Activated CD4-positive, alpha-beta T cell treated with anti-CD3 and anti-CD28 coated beads for 4 hours (primary cell): Measurements from ENCODE around the gene CHST1.

Source experiments
- DNase-seq, 2 donors: peaks; one replicate each; pipeline ENCODE4 v3.0.0-alpha.2; 2020

Gene CHST1

GRCh38 chr11:45673441-45673840 is 8.0 kb upstream of the CHST1 start:
- no peak for DNase-seq

GRCh38 chr11:45672593-45672992 is 7.2 kb upstream of the CHST1 start:
- no peak for DNase-seq

DNA sequence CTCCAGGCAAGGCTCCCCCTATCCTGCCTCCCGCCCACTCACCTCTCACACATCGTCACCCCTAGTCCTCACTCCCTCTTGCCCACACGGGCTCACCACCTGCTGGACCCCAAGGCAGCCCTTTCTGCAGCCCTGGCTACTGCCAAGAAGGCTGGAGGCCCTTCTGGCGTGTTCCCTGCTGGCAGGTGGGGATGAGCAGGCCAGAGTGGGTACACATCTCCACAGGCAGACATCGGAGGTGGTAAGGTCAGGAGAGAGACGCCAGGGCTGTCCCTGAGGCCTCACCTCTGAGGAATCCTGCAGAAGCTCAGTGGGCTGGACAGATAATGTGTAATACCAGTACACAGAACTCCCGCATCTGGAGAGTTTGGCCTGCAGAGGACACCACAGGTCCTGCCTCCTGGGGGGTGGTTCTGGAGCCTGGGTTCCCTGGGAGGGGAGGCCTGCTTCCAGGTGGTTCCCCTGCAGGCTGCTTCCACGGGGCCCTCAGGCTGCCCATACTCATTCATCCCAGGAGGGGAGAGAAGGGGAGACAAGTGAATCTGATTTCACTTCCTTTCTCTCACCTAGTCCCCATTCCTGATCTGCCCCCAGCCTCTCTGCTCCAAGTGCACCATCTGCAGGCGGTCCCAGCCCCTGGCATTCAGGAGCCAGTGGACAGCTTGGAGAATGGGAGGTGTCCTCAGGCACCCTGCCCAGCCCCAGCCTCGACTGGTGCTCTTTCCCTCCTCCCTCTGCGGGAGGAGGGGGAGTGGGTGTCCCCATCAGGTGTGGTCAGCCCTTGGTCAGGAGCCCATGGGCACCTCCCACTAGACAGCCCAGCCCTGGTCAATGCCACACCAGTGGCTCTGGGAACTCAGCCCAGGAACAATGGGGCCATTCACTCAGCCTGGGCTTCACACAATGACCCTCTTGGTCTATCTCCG is 6.1 kb upstream of the CHST1 start:
- DNase-seq, result no peak

GRCh38 chr11:45670386-45671135 is 5.1 kb upstream of the CHST1 start:
- DNase-seq, result no peak

GRCh38 chr11:45669956-45670355 is 4.5 kb upstream of the CHST1 start:
- DNase-seq, result no peak

DNA sequence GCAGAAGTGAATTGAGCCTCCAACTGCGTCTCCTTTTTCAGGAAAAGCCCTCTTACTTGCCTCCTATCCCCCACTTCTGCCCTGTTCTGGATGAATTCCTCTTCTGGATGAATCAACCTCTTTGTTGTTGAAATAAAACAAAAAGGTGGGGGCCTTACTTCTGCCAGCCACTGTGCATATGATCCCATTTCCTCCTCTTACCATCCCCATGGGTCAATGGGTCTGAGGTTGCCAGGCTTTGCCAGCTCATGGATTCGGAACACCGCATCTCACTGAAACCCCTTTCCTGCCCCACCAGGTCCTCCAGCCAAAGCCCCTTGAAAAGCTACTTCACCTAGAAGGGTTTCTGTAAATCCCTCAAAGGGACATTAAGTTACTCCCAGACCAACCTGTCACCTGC is 3.7 kb upstream of the CHST1 start:
- no peak for DNase-seq

DNA sequence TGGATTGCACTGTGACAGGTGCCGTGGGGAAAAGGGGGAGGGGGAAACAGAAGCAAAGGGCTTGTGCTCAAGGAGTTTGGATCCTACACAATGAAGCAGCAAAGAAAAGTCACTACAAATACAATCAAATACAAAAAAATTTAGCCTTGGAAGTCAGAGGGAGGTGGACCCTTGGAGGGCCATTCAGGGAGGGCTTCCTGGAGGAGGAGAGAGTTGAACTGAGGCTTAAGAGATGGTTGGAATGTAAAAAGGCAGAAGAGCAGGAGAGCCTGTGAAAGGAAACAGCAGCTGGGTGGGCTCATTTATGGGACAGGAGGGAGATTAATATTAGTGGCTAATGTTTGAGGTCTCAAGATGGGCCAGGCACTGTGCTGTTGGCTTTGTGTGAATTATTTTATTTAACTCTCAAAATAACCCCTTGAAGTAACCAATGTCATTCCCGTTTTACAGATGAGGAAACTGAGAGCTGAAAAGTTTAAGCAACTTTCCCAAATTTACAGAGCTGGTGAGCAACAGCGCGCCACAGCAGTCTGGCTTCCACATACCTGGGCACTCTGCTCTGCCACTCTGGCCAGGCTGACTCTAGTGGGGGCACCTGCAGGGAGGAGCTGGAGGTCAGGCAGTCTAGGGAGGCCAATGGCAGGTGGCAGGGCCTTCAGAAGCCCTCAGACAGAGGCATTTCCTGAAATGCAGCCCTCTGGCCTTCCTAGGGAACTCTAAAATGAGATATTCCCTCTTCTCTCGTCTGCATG is 2.7 kb upstream of the CHST1 start:
- DNase-seq, result no peak

- DNase-seq, result no peak
Observed at GRCh38 chr11:45666648-45667642, 1.5 kb upstream of the CHST1 start.

GRCh38 chr11:45665933-45666647 is 668 bp upstream of the CHST1 start:
- no peak for DNase-seq

DNA sequence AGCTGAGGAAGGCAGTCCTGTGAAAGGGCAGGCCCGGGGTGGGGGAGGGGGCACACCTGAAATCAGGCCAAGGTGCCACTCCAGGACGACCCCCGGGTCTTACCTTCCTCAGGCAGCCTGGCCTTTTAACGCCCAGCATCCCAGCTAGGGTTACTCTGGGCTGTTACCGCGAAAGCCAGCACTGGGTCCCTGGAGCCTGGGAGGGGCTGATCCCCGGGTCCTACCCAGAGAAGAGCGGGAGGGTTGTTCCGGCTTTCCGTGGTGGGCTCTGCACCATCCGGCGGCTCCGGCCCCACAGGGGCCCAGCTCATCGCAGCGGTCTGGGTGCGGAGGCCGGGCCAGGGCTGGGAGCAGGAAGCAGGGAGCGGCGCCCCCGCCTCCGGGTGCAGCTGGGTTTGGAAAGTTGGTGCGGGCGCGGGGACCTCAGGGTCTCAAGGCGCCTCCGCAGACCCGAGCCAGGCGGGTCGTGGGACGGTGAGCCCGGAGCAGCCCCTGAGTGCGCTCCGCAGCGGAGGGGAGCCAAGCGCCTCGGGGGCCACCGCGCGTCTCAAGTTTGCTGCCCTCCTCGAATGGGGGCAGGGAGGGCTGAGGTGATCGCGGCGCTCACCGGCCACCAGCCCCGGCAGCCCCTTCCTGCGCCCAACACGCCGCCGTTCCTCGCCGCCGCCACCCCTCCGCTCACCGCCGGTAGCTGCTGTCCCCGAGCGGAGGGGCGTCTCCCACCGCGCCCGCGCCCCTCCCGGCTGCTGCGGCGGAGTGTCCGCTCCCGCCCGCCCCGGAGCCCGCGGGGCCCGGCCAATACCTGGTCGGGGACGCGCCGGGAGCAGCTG is 831 bp downstream of the CHST1 start:
- DNase-seq, result no peak

DNA sequence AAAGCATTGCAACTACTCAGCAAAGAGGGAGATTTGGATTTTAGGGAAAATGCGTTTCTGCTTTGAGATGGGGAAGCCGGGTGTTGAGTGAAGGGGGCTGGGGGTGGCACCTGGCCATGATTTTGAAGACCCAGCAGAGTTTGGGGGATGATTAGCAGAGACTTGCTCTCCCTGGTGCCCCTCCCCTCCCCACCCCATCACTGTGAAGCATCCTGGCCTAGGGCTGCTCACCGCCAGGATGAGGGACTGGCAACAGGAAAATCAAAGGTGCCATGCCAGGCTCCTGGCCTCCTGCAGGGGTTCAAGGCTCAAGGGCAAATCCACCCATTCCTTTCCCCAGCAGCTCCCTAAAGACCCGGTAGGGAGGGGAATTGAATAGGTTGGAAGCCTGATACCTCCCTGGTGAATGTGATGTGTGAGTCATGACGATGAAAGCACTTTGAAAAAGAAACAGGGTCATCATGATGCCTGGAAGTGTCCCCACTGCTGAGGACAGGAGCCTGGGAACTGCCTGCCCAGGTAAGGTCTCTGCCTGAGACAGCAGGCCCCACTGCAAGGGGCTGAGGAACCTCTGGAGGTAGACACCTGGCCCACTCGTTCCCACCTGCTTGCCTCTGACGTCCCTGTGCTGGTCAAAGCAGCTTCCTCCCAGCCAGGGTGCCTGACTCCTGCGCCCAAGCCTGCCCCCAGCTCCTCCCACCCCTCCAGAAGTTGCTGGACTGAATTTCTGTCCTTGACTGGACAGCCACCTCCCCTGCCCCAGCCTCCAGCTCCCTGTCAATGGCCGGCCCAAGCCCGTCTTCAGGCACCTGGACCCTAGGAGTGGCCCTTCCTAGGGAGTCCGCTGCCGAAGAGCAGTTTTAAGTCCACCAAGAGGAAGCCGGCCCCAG is 1.7 kb downstream of the CHST1 start:
- DNase-seq, result no peak

DNA sequence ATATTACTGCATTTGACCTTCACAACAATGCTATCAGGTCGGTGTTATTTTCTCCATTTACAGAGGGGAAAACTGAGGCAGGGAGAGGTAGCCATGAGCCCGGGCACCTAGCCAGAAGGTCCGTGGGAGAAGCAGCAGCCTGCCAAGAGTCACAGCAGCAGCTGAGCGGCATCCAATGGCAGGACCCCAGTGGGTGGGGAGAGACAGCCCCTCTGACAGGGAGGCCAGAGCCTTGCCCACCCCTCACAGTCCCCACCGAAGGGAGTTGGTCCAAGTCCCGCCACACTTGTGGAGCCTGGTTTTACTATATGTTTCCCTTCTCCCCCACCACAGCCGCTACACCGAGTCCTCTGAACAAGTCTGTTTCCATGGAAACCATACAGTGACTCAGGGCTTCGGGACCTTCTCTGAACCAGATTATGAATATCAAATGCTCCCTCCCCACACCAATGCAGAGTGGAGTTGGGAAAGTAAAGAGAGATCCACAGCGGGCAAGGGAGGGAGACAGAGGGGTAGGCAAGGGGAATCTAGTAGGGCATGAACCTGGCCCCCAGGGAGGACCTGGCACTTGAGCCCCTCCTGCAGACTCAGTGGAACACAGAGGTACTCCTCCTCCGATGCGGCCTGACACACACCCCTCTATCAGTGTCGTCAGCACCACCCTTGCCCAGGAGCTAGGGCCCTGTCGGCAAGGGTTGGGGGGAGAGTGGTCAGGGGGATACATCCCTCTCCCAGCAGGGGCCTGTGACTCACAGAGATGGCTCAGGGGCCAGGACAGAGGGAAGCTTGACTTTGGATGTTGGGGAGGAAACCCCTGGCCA is 2.5 kb downstream of the CHST1 start:
- no peak for DNase-seq

DNA sequence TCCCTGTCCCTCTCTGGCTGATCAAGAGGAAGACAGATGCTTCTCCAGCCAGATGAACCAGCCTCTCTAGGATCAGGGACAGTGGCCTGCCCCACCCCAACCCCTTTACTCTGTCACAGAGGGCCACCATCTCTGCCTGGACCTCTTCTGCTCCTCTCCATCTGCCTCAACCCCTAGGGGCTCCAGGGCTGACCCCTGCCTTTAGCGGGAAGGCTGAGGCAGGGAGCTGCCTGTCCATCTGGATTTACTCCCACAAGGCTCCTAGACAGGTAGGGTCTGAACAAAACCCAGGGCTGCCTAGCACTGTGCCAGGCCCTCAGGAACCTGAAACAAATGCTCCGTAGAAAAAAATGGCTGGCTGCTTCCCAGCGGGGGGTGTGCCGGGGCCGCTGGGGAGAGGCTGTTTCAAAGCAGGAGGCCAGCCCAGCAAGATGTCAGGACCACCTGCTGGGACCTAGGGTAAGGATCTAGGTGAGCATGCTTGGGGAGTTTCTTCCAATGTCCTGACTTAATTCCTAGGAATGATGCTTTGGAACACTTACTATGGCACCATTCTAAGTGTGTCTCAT is 3.2 kb downstream of the CHST1 start:
- no peak for DNase-seq

DNA sequence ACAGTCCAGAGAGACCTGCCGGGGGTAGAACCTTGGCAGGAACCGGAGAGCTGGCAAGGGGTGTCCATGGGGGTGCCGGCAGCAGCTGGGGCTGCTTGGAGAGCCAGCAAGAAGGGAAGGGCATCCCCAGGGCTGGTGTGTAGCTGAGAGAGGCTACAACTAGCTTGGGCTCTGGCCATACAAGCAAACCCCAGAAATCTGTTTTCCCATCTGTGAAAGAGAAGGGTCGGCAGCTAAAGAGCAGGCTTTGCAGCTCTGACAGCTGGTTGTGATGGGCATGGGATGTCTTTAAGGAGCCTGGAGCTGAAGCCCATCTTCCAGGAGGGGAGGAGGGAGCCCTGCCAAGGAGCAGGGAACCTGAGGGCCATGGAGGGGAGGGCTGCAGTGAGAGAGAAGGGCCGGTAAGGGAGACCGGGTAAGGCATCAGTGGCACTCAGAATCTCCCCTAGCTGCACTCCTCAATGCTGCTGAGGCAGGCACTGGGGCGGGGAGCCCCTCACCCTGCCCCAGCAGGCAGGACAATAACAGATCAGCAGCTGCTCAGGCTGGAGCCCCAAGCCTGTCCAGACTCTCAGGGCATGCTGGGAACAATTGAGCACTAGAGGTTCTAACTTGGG is 3.9 kb downstream of the CHST1 start:
- DNase-seq, result no peak

GRCh38 chr11:45660729-45661438 is 4.5 kb downstream of the CHST1 start:
- no peak for DNase-seq

GRCh38 chr11:45659818-45660160 is 5.6 kb downstream of the CHST1 start:
- no peak for DNase-seq
